Lower lobe of right lung (tissue), 2 donors: Measurements from ENCODE around the gene CANT1. TPM values are rescaled to one million over a fixed set of nuclear protein-coding genes. Genes with fewer than 3 reads are reported as not detected.

Experiments
- ATAC-seq, 2 donors: fragments of 200-7000 bp; cut with Tn5 transposase; one replicate each; pipeline ENCODE4 v1.9.1; 2020 to 2022; ENCODE audit warnings: mild to moderate bottlenecking in 2 of 2, moderate library complexity in 2 of 2
- DNase-seq: peaks from one replicate; pipeline ENCODE4 v3.0.0-alpha.2; 2020
- H3K27ac ChIP-seq: fragments of 200-600 bp; one replicate; pipeline ENCODE4 v1.8.0; 2022
- H3K27me3 ChIP-seq: fragments of 200-600 bp; one replicate; pipeline ENCODE4 v1.8.0; 2022; ENCODE audit warnings: low read depth
- H3K36me3 ChIP-seq: fragments of 200-600 bp; one replicate; pipeline ENCODE4 v1.8.0; 2022; ENCODE audit warnings: mild to moderate bottlenecking
- H3K4me1 ChIP-seq: fragments of 200-600 bp; one replicate; pipeline ENCODE4 v1.8.0; 2022
- H3K4me3 ChIP-seq: fragments of 200-600 bp; one replicate; pipeline ENCODE4 v1.8.0; 2022; ENCODE audit warnings: mild to moderate bottlenecking
- H3K9me3 ChIP-seq: fragments of 200-600 bp; one replicate; pipeline ENCODE4 v1.8.0; 2022
- intact Hi-C: fragments of 100-400 bp; cut with DNase I; formaldehyde crosslinking; loops from one replicate; pipeline ENCODE4 v1.11.0; 2022
- total RNA-seq: library from RNA; stranded (reverse); fragmentation: NEBNext Ultra II Directional; extraction: Animal tissue kit (Norgen Biotek cat#: 25700); gene quantifications from one replicate; pipeline ENCODE4 v1.2.1, GENCODE V29; 2021
- TF ChIP-seq, protein P1 (sequence below): fragments of 200-600 bp; IDR thresholded peaks from one replicate; pipeline ENCODE4 v1.8.0; 2022; ENCODE audit warnings: antibody characterized with exemption, mild to moderate bottlenecking
- donor health status: DM: no; HTN: yes; CAD: no; lungs with severe emphysema.

The CANT1 gene
- total RNA-seq, 1 donor from 2014 or later, result 54.4 TPM

DNA sequence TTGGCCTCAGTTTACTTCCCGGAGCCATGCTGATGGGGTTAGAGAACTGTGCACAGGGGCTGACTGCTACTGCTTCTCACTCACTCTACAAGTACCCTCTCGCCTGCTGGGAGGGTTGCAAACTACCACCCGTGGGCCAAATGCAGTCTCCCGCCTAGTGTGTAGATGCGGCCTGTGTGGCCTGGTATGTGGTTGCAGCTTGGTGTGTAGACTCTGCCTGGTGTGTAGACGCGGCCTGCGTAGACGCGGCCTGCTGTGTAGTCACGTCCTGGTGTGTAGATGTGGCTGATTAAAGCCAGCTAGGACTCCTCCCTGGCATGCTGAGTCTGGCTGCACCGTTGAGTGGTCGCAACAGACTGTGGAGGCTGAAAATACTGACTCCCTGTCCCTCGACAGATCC lies 7.3 kb downstream of the CANT1 start:
- TF ChIP-seq, protein P1, sequence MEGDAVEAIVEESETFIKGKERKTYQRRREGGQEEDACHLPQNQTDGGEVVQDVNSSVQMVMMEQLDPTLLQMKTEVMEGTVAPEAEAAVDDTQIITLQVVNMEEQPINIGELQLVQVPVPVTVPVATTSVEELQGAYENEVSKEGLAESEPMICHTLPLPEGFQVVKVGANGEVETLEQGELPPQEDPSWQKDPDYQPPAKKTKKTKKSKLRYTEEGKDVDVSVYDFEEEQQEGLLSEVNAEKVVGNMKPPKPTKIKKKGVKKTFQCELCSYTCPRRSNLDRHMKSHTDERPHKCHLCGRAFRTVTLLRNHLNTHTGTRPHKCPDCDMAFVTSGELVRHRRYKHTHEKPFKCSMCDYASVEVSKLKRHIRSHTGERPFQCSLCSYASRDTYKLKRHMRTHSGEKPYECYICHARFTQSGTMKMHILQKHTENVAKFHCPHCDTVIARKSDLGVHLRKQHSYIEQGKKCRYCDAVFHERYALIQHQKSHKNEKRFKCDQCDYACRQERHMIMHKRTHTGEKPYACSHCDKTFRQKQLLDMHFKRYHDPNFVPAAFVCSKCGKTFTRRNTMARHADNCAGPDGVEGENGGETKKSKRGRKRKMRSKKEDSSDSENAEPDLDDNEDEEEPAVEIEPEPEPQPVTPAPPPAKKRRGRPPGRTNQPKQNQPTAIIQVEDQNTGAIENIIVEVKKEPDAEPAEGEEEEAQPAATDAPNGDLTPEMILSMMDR, result no peak
- intact Hi-C loops, result no loop called here
- no peaks in the 10 kb centered on the region for H3K27me3 ChIP-seq
- ATAC-seq (no peak), DNase-seq (no peak)
- no peak overlapping the region for H3K27ac ChIP-seq
- no peak overlapping the region for H3K4me3 ChIP-seq
- no peaks in the 10 kb centered on the region for H3K9me3 ChIP-seq
- H3K36me3 ChIP-seq, result peaks cover 34% of the 10 kb centered on the region
- peaks cover 23% of the 10 kb centered on the region for H3K4me1 ChIP-seq

DNA sequence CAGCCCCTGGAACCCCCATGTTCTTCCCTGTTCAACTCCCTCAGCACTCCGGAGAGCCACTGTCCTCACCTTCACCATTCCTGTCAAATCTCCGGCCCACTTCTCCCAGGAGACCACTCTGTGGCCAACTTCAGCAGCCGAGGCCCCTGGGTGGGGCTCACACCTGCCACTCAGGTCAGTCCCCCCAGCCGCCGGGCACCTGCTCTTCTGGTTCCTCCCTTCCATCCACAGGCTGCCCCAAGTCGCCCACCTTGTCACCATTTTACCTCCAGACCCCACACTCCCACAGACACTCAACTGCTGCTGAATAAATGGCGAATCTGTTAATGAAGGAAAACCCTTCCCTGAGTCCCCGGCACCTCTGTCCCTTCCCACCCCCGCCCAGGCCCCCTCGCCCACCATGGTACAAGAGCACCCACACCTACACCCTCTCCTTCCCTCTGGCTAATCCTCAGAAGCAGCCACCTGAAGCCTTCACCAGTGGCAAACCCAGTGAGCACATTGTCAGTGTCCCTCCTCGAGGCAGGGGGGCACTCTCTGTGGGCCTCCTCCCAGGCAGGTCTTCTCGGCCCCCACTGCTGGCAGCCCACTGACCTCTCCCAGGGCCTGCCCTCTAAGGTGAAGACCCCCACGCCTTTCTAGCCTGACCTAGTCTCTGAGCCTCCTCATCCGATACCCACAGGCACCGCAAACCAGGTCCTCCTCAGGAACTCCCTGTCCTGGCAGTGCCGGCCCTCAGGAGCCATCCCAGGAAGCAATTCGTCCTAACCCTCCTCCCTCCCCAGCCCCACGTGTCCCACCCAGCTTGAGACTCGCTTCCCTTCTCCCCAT lies 8.2 kb downstream of the CANT1 start:
- no peak for DNase-seq
- no peak overlapping the region for H3K27ac ChIP-seq
- peaks cover 18% of the 10 kb centered on the region for H3K4me1 ChIP-seq
- peaks cover 43% of the 10 kb centered on the region for H3K36me3 ChIP-seq
- H3K4me3 ChIP-seq, result no peak overlapping the region
- no peak for ATAC-seq
- intact Hi-C loops, result no loop called here
- TF ChIP-seq, protein P1, result no peak
- no peaks in the 10 kb centered on the region for H3K27me3 ChIP-seq
- no peaks in the 10 kb centered on the region for H3K9me3 ChIP-seq

DNA sequence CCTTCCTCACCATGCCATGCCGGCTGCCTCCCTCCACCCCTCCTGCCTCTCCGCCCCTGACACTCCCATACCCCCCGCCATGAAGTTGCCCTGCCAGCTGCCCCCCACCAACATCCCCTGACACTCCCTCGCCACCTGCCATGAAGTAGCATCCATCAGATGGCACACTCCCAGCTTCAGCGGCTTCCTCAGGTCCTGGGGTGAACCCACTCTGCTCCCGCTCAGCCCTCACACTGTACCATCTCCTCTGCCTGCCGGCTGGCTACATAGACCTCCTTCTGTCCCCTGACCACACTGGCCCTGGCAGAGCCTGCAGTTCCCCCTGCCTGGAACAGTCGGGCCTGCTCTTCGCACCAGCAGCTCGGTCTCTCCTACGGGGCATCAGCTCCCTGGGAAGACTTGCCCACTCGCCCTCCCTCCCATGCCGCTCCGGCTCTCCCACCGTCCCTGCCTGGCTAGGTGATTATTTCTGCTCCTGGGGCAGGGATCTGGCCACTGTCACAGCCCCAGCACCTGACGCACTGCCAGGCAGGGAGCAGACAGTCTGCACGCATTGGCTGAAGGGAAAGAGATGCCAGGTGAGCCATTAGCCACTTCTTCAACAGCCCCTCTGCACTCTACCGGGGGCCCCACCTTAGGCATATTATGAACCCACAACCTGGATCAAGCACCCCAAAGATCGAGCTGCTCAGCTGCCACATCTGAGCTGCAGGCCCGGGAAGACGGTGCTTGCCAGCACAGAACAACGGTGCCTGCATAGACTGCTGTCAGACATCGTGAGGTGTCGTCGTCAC lies 9.0 kb downstream of the CANT1 start:
- no peak overlapping the region for H3K4me3 ChIP-seq
- ATAC-seq, result no peak
- H3K27me3 ChIP-seq, result no peaks in the 10 kb centered on the region
- no peaks in the 10 kb centered on the region for H3K9me3 ChIP-seq
- intact Hi-C loops, result no loop called here
- H3K4me1 ChIP-seq, result peaks cover 17% of the 10 kb centered on the region
- H3K36me3 ChIP-seq, result peaks cover 51% of the 10 kb centered on the region
- TF ChIP-seq, protein P1, result no peak
- H3K27ac ChIP-seq, result no peak overlapping the region
- no peak for DNase-seq

DNA sequence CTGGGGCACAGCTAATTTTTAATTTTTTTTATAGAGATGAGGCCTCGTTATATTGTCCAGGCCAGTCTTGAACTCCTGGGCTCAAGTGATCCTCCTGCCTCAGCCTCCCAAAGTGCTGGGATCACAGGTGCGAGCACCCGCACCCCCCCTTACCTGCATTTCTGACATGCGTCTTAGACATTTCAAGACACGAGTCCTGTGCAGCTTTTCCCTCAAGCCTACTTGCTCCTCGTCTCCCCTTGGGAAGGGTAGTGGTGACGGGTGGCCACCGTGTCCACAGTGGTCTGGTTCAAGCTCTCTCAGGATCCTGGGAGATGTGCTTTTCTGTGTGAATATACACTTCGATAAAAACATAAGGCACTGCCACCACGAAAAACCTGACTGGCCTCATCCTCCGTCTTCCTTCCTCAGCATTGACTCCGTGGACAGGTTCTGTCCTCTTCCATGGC lies 9.6 kb downstream of the CANT1 start:
- H3K4me3 ChIP-seq, result no peak overlapping the region
- no peaks in the 10 kb centered on the region for H3K9me3 ChIP-seq
- H3K27me3 ChIP-seq, result no peaks in the 10 kb centered on the region
- H3K27ac ChIP-seq, result no peak overlapping the region
- intact Hi-C loops, result no loop called here
- H3K36me3 ChIP-seq, result peaks cover 55% of the 10 kb centered on the region
- TF ChIP-seq, protein P1, result no peak
- DNase-seq (no peak), ATAC-seq (no peak)
- peaks cover 13% of the 10 kb centered on the region for H3K4me1 ChIP-seq

DNA sequence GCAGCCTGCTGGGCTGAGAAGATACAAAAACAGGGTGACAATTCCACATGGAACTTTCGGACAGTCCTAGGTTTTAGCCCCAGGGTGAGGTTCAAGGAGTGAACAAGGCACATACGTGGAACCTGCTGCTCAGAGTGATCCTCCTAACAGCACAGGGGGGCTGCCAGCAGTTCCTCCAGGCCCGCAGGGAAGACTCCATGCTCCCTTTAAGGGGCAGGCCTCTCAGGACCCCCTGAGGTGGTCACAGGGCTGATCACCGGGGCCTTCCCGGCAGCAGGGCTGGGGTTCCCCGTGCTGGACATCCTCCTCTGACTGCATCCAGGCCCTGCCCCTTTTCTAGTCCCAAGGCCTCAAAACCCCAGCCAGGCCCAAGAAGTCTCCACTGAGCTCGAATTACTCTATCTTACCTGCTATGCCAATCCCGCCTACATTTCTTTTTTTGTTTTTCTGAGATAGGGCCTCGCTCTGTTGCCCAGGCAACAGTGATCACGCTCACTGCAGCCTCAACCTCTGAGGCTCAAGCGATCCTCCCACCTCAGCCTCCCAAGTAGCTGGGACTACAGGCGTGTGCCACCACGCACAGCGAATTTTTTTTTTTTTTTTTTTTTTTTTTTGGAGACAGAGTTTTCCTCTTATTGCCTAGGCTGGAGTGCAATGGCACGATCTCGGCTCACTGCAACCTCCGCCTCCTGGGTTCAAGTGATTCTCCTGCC lies 10.4 kb downstream of the CANT1 start:
- peaks cover 63% of the 10 kb centered on the region for H3K36me3 ChIP-seq
- TF ChIP-seq, protein P1, result no peak
- DNase-seq (no peak), ATAC-seq (no peak)
- H3K27ac ChIP-seq, result no peak overlapping the region
- H3K9me3 ChIP-seq, result no peaks in the 10 kb centered on the region
- H3K27me3 ChIP-seq, result no peaks in the 10 kb centered on the region
- peaks cover 13% of the 10 kb centered on the region for H3K4me1 ChIP-seq
- intact Hi-C loops, result no loop called here
- no peak overlapping the region for H3K4me3 ChIP-seq
